Measurements from ENCODE around the gene NUP214.
"Not testable (repeated sequence)": the region's sequence is repeated elsewhere in the genome, so short reads cannot be mapped to it uniquely, and the experiment has no call there.

Gene NUP214

GRCh38 chr9:131233995-131234394 is 108.6 kb downstream of the NUP214 start:
- DNase-seq (ENCODE audit: low spot score), result no peak

GRCh38 chr9:131234799-131235479 is 109.6 kb downstream of the NUP214 start:
- no peak for DNase-seq (ENCODE audit: low spot score)

- no peak for DNase-seq (ENCODE audit: low spot score)
Measured at GRCh38 chr9:131235480-131235851, 110.1 kb downstream of the NUP214 start.

GRCh38 chr9:131236161-131236560 is 110.8 kb downstream of the NUP214 start:
- no peak for DNase-seq (ENCODE audit: low spot score)

GRCh38 chr9:131236761-131237160 is 111.4 kb downstream of the NUP214 start:
- no peak for DNase-seq (ENCODE audit: low spot score)

- DNase-seq (ENCODE audit: low spot score), result no peak
Measured at GRCh38 chr9:131237291-131237690, 111.9 kb downstream of the NUP214 start.

- peak; percentile 93 for DNase-seq (ENCODE audit: low spot score)
Measured at GRCh38 chr9:131237931-131238401, 112.6 kb downstream of the NUP214 start.

- DNase-seq (ENCODE audit: low spot score), result no peak
Measured at GRCh38 chr9:131238402-131239021, 113.1 kb downstream of the NUP214 start.

GRCh38 chr9:131239161-131239975 is 114.0 kb downstream of the NUP214 start:
- DNase-seq (ENCODE audit: low spot score), result no peak

GRCh38 chr9:131240047-131240921 is 114.9 kb downstream of the NUP214 start:
- DNase-seq (ENCODE audit: low spot score), result no peak

- not testable (repeated sequence) for DNase-seq (ENCODE audit: low spot score)
Measured at GRCh38 chr9:131244331-131244730, 118.9 kb downstream of the NUP214 start.

- no peak for DNase-seq (ENCODE audit: low spot score)
Measured at GRCh38 chr9:131246618-131247017, 121.2 kb downstream of the NUP214 start.

GRCh38 chr9:131252120-131252519 is 126.7 kb downstream of the NUP214 start:
- DNase-seq (ENCODE audit: low spot score), result no peak

GRCh38 chr9:131253891-131254491 is 128.6 kb downstream of the NUP214 start:
- no peak for DNase-seq (ENCODE audit: low spot score)

- no peak for DNase-seq (ENCODE audit: low spot score)
Measured at GRCh38 chr9:131254626-131255025, 129.2 kb downstream of the NUP214 start.

GRCh38 chr9:131255676-131256197 is 130.4 kb downstream of the NUP214 start:
- DNase-seq (ENCODE audit: low spot score), result no peak

- no peak for DNase-seq (ENCODE audit: low spot score)
Measured at GRCh38 chr9:131257266-131258025, 132.1 kb downstream of the NUP214 start.

GRCh38 chr9:131258186-131258585 is 132.8 kb downstream of the NUP214 start:
- DNase-seq (ENCODE audit: low spot score), result no peak

GRCh38 chr9:131258698-131259431 is 133.5 kb downstream of the NUP214 start:
- DNase-seq (ENCODE audit: low spot score), result no peak

- no peak for DNase-seq (ENCODE audit: low spot score)
Measured at GRCh38 chr9:131259432-131259898, 134.1 kb downstream of the NUP214 start.
